ENCODE measurements around the gene MYG1. TPM values are rescaled to one million over a fixed set of nuclear protein-coding genes. Genes with fewer than 3 reads are reported as not detected.

Gene MYG1
- polyA plus RNA-seq, 1 of the 3 experiments (the other 2 are of a cell fraction) = 101 TPM

DNA sequence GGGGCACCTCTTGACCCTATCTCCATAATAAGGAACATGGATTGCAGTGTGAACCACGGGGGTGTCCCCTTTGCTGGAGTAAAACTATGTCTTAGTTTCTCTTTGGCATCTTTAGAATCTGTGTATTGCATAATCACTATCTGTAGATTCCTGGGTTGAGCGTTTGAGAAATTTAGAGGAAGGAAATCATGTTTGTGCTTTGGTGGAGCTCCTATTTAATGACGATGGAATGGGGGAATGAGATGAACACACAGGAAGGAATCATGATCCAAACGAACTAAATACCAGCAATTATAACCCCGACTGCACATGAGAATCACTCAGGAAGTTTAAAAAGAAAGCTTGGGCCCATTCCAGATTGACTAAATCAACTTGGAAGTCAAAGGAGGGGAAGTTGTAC is 1.3 kb upstream of the MYG1 start:
- Histone ChIP-seq H3K4me2 (peak overlapping the region; percentile 80), H3K36me3 (replicated peaks in 1 of 2; ENCODE audit: control insufficient read depth in 1 of 2, insufficient read depth in 2 of 2, low read length in 1 of 2) (peaks cover 16 to 32% of the 10 kb centered on the region in 2 experiments)

DNA sequence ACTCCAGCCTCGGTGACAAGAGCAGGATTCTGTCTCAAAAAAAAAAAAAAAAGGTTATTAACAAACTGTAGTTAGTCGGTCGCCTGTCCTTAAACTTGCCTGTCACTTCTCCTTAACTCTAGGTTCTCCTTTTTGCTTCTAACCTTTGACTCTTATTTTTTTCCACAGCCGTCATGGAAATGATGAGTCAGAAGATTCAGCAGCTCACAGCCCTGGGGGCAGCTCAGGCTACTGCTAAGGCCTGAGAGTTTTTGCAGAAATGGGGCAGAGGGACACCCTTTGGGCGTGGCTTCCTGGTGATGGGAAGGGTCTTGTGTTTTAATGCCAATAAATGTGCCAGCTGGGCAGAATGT is 418 bp upstream of the MYG1 start:
- Histone ChIP-seq H3K27ac (ENCODE audit: low read depth in 2 of 2, low read length in 1 of 2) (peak overlapping the region; percentile 85 to 88), H3K4me1 (ENCODE audit: control insufficient read depth in 1 of 2, insufficient read depth in 2 of 2, low read depth in 1 of 2, low read length in 1 of 2) (peaks cover 11 to 26% of the 10 kb centered on the region in 2 experiments), H3K4me2 (peak overlapping the region; percentile 80), H3K9me2 (no peaks in the 10 kb centered on the region), H3K36me3 (replicated peaks in 1 of 2; ENCODE audit: control insufficient read depth in 1 of 2, insufficient read depth in 2 of 2, low read length in 1 of 2) (peaks cover 20 to 32% of the 10 kb centered on the region in 2 experiments), H4K20me1 (ENCODE audit: insufficient read depth) (no peaks in the 10 kb centered on the region), H3K9ac (peak overlapping the region; percentile 77; the same call in 1 of the 2 replicates), H3K79me2 (ENCODE audit: insufficient read depth) (peaks cover 75% of the 10 kb centered on the region), H2AFZ (ENCODE audit: low read depth) (no peak overlapping the region), H3K27me3 (ENCODE audit: insufficient read depth) (no peaks in the 10 kb centered on the region), H3F3A (replicated peaks; ENCODE audit: insufficient read depth) (peaks cover 31% of the 10 kb centered on the region), H3K4me3 (ENCODE audit: low read depth in 2 of 2, low read length in 1 of 2) (peak overlapping the region; percentile 77), H3K9me3 (no peaks in the 10 kb centered on the region)
- POLR2A ChIA-PET = interaction anchor here (0.7 to 2.8 kb wide), 6 partner anchors 12 to 195 kb away, joined by 3 to 19 read pairs (median 3); partner anchors contain the start of genes AAAS, CSAD and ZNF740
- TF ChIP-seq EP300 (IDR thresholded peaks at IDR 0.05; ENCODE audit: borderline replicate concordance in 1 of 2, low read depth in 1 of 2, low read length in 1 of 2) (no peak), TEAD4 (IDR thresholded peaks at IDR 0.05; ENCODE audit: borderline replicate concordance, insufficient read depth) (no peak), FOXM1 (IDR thresholded peaks at IDR 0.05; ENCODE audit: low read depth) (no peak), FOSL2 (IDR thresholded peaks at IDR 0.05; ENCODE audit: borderline replicate concordance, low read depth) (no peak), SIN3A (IDR thresholded peaks at IDR 0.05; ENCODE audit: borderline replicate concordance, low read depth, low read length) (no peak)
- TF ChIP-seq, protein P1, sequence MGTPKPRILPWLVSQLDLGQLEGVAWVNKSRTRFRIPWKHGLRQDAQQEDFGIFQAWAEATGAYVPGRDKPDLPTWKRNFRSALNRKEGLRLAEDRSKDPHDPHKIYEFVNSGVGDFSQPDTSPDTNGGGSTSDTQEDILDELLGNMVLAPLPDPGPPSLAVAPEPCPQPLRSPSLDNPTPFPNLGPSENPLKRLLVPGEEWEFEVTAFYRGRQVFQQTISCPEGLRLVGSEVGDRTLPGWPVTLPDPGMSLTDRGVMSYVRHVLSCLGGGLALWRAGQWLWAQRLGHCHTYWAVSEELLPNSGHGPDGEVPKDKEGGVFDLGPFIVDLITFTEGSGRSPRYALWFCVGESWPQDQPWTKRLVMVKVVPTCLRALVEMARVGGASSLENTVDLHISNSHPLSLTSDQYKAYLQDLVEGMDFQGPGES (IDR thresholded peaks at IDR 0.05; ENCODE audit: low read depth, low read length) = no peak
- no peak for DNase-seq
- CTCF ChIA-PET = interaction anchor here (0.7 to 19.2 kb wide), 10 partner anchors 10 to 155 kb away, joined by 3 to 363 read pairs (median 6); partner anchors contain the start of gene AAAS
- 45% methylated on average over 5 of the region's 5 CpGs for WGBS (ENCODE audit: low lambda C conversion rate)

More for the DNA sequence above, 1.3 kb upstream of the MYG1 start:
- Histone ChIP-seq H3K4me3 (ENCODE audit: low read depth in 2 of 2, low read length in 1 of 2) (peak overlapping the region in 1 of 2 experiments; percentile 19; a peak in 1 of 4 replicates), H2AFZ (ENCODE audit: low read depth) (no peak overlapping the region), H3K27ac (ENCODE audit: low read depth in 2 of 2, low read length in 1 of 2) (peak overlapping the region in 1 of 2 experiments; percentile 88; a peak in 2 of 4 replicates), H3K9me3 (no peaks in the 10 kb centered on the region), H3K9ac (peak overlapping the region; percentile 77; the same call in 1 of the 2 replicates), H3K79me2 (ENCODE audit: insufficient read depth) (peaks cover 66% of the 10 kb centered on the region), H3K4me1 (ENCODE audit: control insufficient read depth in 1 of 2, insufficient read depth in 2 of 2, low read depth in 1 of 2, low read length in 1 of 2) (peaks cover 11 to 25% of the 10 kb centered on the region in 2 experiments), H4K20me1 (ENCODE audit: insufficient read depth) (no peaks in the 10 kb centered on the region), H3K27me3 (ENCODE audit: insufficient read depth) (no peaks in the 10 kb centered on the region), H3F3A (replicated peaks; ENCODE audit: insufficient read depth) (peaks cover 36% of the 10 kb centered on the region), H3K9me2 (no peaks in the 10 kb centered on the region)
- no peak for DNase-seq
- CTCF ChIA-PET = interaction anchor here (1.2 to 19.2 kb wide), 9 partner anchors 9 to 156 kb away, joined by 3 to 363 read pairs (median 7); partner anchors contain the start of gene AAAS
- 13% methylated on average over 5 of the region's 5 CpGs for WGBS (ENCODE audit: low lambda C conversion rate)
- TF ChIP-seq POLR2AphosphoS5 (IDR thresholded peaks at IDR 0.05; ENCODE audit: low read depth, low read length) = no peak
- TF ChIP-seq, protein P2, sequence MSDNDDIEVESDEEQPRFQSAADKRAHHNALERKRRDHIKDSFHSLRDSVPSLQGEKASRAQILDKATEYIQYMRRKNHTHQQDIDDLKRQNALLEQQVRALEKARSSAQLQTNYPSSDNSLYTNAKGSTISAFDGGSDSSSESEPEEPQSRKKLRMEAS (IDR thresholded peaks at IDR 0.05; ENCODE audit: low read depth) = no peak
- TF ChIP-seq, protein P3, sequence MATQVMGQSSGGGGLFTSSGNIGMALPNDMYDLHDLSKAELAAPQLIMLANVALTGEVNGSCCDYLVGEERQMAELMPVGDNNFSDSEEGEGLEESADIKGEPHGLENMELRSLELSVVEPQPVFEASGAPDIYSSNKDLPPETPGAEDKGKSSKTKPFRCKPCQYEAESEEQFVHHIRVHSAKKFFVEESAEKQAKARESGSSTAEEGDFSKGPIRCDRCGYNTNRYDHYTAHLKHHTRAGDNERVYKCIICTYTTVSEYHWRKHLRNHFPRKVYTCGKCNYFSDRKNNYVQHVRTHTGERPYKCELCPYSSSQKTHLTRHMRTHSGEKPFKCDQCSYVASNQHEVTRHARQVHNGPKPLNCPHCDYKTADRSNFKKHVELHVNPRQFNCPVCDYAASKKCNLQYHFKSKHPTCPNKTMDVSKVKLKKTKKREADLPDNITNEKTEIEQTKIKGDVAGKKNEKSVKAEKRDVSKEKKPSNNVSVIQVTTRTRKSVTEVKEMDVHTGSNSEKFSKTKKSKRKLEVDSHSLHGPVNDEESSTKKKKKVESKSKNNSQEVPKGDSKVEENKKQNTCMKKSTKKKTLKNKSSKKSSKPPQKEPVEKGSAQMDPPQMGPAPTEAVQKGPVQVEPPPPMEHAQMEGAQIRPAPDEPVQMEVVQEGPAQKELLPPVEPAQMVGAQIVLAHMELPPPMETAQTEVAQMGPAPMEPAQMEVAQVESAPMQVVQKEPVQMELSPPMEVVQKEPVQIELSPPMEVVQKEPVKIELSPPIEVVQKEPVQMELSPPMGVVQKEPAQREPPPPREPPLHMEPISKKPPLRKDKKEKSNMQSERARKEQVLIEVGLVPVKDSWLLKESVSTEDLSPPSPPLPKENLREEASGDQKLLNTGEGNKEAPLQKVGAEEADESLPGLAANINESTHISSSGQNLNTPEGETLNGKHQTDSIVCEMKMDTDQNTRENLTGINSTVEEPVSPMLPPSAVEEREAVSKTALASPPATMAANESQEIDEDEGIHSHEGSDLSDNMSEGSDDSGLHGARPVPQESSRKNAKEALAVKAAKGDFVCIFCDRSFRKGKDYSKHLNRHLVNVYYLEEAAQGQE (IDR thresholded peaks at IDR 0.05; ENCODE audit: low read depth, low read length) = no peak
- TF ChIP-seq MEF2A (IDR thresholded peaks at IDR 0.05; ENCODE audit: borderline replicate concordance, low read depth) = no peak
- TF ChIP-seq CHD2 (IDR thresholded peaks at IDR 0.05; ENCODE audit: low read length, partially characterized antibody) = no peak
- TF ChIP-seq, protein P4, sequence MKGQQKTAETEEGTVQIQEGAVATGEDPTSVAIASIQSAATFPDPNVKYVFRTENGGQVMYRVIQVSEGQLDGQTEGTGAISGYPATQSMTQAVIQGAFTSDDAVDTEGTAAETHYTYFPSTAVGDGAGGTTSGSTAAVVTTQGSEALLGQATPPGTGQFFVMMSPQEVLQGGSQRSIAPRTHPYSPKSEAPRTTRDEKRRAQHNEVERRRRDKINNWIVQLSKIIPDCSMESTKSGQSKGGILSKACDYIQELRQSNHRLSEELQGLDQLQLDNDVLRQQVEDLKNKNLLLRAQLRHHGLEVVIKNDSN (IDR thresholded peaks at IDR 0.05; ENCODE audit: borderline replicate concordance, low read depth) = no peak
- no peak for TF ChIP-seq FOXM1 (IDR thresholded peaks at IDR 0.05; ENCODE audit: low read depth)
- POLR2A ChIA-PET = interaction anchor here (0.6 to 2.8 kb wide), 3 partner anchors 10 to 89 kb away, joined by 3 to 19 read pairs (median 3); partner anchors contain the start of gene AAAS
